AG10803 (cell line): ENCODE data around the gene RAB11A.
A peak's percentile ranks its signal among the peaks of the same experiment; 100 is the strongest.

Experiments used
- DNase-seq: peaks from one replicate; pipeline ENCODE4 v3.0.0; 2010; ENCODE audit warnings: low read depth
- H3K4me3 ChIP-seq: 2 replicates; pipeline ENCODE4 v1.5.1; 2011; ENCODE audit warnings: mild to moderate bottlenecking, low read length, control low read depth
- CTCF ChIP-seq: conservative IDR thresholded peaks from 2 replicates; pipeline ENCODE4 v1.5.1; 2011; ENCODE audit warnings: mild to moderate bottlenecking, low read length, control low read depth, inconsistent platforms

The RAB11A gene

DNA sequence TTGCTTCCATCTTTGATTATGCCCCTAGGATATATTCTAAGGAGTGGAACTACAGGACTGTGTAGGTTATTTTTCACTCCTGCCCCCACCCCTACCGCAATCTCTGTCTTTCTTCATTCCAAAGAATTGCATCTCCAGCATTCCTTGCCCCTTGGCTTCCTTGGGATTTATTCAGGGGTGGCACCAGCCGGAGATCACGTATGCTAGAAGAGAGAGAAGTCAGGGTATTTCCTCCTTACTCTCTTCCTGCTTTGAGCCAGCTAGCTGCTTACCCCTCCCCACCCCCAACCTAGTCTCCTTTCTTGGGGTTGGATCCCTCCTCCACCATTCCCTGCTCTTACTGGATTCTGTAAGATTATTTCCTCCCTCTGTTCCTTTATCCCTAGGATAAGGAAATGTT lies 42.2 kb upstream of the RAB11A start:
- H3K4me3 ChIP-seq, result no peak overlapping the region
- no peak for DNase-seq
- no peak for TF ChIP-seq CTCF

DNA sequence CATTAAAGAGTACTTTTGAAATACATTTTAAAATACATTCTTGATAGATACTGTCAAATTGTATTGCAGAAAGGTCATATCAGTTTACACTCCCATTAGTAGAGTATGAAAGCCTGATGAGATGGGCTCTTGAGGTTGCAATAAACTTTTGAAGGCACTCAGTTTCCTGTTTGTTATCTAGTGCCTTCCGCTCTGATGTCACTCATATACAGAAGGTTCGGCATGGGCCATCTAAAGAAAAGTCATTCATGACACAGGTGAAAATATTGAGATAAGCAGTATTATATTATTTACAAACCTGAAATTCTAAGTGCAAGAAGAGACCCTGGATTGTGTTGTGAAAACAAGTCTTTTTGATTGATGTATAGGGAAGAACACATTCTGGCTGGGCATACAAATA lies 40.7 kb upstream of the RAB11A start:
- H3K4me3 ChIP-seq, result no peak overlapping the region
- DNase-seq, result no peak
- TF ChIP-seq CTCF, result no peak

- DNase-seq, result no peak
- peak; percentile 43 for TF ChIP-seq CTCF
Observed at GRCh38 chr15:65829130-65829764, 40.0 kb upstream of the RAB11A start.

DNA sequence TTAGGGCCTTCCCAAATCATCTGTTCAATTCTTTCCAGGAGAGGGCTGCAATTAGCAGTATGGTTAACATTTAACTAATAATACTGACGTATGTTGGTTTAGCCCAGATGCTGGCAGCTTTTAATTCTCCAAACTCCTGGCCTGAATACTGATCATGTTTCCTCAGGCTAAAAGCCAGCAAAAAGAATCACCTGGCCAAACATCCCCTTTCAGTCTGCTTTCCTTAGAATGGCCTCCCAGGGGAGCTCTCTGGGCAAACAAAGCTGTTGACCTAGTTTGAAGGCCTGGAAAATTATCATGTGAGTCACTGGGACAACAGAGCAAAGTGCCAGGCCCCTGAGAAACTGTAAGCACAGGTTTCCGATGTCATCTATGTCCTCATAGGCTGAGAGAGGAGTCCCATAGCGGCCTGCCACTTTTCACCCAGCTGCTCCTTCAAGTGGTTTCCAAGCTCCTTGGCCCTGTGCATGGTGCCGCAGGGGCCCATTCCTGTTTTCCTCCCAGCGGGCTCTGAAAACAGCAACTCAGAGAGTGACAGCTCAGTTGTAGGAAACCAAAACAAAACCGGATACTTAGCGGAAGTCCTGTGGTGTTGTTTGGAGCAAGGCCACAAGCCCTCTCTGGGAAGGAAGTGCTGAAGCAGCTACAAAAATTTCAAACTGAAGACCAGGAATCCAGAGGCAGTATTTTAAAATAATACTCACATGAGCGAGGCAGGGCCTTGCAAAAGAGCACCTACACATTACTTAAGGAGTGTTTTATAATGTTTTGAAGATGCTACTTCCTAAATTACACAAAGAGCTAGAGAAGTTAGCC lies 36.5 kb upstream of the RAB11A start:
- TF ChIP-seq CTCF, result peak; percentile 32; the same call in 1 of the 2 replicates
- peak overlapping the region; percentile 45 for H3K4me3 ChIP-seq
- peak; percentile 90 for DNase-seq

More at GRCh38 chr15:65829130-65829764, 40.0 kb upstream of the RAB11A start:
- no peak overlapping the region for H3K4me3 ChIP-seq

- DNase-seq, result no peak
- no peak for TF ChIP-seq CTCF
- H3K4me3 ChIP-seq, result no peak overlapping the region
Observed at GRCh38 chr15:65833501-65834205, 35.6 kb upstream of the RAB11A start.

DNA sequence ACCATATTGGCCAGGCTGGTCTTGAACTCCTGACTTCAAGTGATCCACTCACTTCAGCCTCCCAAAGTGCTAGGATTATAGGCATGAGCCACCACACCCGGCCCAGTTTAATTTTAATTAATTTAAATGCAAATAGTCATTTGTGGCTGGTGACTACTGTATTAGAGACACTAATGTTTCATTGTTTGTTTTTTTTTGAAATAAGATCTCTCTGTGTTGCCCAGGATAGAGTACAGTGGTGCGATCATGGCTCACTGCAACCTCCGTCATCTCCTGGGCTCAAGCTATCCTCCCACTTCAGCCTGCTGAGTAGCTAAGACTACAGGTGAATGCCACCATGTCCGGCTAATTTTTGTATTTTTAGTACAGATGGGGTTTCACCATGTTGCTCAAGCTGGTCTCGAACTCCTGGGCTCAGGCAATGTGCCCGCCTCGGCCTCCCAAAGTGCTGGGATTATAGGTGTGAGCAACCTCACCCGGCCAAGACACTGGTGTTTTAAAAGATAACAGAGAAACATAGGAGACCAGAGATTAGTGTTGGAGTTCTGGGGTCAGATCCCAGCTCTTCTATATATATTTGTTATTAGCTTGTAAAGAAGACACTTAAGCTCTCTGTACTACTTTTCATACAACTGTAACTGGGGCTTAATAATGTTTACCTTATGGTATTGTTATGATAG lies 34.5 kb upstream of the RAB11A start:
- no peak for TF ChIP-seq CTCF
- H3K4me3 ChIP-seq, result no peak overlapping the region
- no peak for DNase-seq
